Coronary artery (tissue), 2 donors: Measurements from ENCODE around the gene SYNGAP1.

Source experiments
- DNase-seq: peaks from one replicate; pipeline ENCODE4 v3.0.0-alpha.2; 2017; ENCODE audit warnings: low spot score
- H3K27ac ChIP-seq, 2 donors: fragments of 200-600 bp; sonication (generic); one replicate each; pipeline ENCODE4 v1.5.1; 2016 to 2019
- H3K4me3 ChIP-seq: fragments of 200-600 bp; sonication (generic); 2 replicates; pipeline ENCODE4 v1.5.1; 2016; ENCODE audit warnings: mild to moderate bottlenecking, moderate library complexity
- CTCF ChIP-seq: fragments of 200-600 bp; sonication (generic); IDR thresholded peaks from one replicate; pipeline ENCODE4 v1.5.1; 2019; ENCODE audit warnings: antibody characterized with exemption

The SYNGAP1 gene

GRCh38 chr6:33443025-33443424 is 23.2 kb downstream of the SYNGAP1 start:
- no peak for DNase-seq
- Histone ChIP-seq H3K27ac (no peak overlapping the region), H3K4me3 (no peak overlapping the region)
- TF ChIP-seq CTCF, result no peak

GRCh38 chr6:33443619-33444504 is 24.0 kb downstream of the SYNGAP1 start:
- DNase-seq, result no peak
- H3K4me3 ChIP-seq, result no peak overlapping the region
- H3K27ac ChIP-seq, result no peak overlapping the region
- no peak for TF ChIP-seq CTCF

DNA sequence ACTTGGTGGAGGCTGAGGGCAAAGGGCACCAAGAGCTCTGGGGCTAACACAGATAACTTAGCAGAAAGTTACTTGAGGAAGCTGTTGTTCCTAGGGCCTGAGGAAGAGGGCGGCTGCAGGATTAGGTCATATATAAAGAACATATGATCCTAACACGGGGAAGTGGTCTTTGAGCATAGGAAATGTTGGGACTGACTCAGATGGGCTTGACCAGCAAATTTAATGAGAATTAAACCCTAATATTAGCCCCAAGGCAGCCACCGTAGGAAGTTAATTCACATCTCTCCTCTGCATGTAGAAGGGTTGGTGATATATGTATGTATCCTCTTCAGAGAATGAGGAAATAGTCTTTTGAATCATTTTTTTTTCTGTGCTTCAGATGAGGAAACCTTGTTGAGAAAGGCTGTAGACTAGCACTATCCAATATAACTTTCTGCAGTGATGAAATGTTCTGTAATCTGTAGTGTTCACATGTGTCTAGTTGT is 25.3 kb downstream of the SYNGAP1 start:
- H3K27ac ChIP-seq, result no peak overlapping the region
- no peak overlapping the region for H3K4me3 ChIP-seq
- no peak for TF ChIP-seq CTCF

DNA sequence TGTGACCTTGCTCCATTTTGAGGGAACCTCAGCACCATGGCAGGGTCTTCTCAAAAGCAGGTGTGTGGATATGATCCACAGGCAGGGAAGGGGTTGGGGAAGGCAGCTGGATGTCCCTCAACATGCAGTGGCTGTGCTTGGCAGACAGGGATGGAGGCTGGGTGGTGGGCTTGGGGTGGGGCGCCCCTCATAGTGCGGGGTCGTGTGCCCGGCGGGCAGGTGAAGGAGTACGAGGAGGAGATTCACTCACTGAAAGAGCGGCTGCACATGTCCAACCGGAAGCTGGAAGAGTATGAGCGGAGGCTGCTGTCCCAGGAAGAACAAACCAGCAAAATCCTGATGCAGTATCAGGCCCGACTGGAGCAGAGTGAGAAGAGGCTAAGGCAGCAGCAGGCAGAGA is 26.5 kb downstream of the SYNGAP1 start:
- no peak for DNase-seq
- TF ChIP-seq CTCF, result no peak
- no peak overlapping the region for H3K4me3 ChIP-seq
- H3K27ac ChIP-seq, result no peak overlapping the region

More for the DNA sequence above, 25.3 kb downstream of the SYNGAP1 start:
- DNase-seq, result no peak

DNA sequence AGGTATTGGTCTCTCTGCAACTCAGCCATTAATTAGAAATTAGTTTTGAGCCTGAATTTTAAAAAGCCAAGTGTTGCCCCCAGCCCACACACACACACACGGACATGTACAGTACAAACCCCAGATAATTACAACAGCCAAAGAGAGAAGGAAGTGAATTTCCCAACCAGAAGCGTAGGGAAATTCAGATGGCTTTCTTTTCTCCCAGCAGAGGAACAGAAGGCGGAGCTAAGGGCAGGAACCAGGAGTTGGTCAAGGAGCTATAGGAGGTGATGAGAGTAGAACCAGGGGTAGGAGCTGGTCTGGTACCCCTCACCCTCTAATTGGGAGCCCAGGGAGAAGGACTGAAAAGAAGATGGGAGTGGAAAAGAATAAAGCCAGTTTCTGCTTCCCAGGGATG is 30.6 kb downstream of the SYNGAP1 start:
- no peak overlapping the region for H3K27ac ChIP-seq
- no peak for TF ChIP-seq CTCF
- DNase-seq, result no peak
- no peak overlapping the region for H3K4me3 ChIP-seq

DNA sequence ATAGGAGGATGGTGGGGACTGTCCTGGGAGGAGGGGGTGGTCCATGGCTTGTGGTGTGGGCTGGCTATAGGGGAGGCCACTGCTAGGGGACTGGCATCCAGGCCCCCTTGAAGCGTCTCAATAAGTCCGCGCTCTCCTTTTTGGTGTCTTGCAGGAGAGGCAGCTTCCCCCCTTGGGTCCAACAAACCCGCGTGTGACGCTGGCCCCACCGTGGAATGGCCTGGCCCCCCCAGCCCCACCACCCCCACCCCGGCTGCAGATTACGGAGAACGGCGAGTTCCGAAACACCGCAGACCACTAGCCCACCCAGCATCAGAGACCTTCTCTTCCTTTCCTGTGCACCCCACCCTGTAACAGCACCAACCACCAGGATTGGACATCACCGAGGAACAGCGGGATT is 31.7 kb downstream of the SYNGAP1 start:
- no peak overlapping the region for H3K4me3 ChIP-seq
- no peak for TF ChIP-seq CTCF
- no peak overlapping the region for H3K27ac ChIP-seq
- no peak for DNase-seq

- Histone ChIP-seq H3K4me3 (no peak overlapping the region), H3K27ac (no peak overlapping the region)
- TF ChIP-seq CTCF, result no peak
- DNase-seq, result no peak
Measured at GRCh38 chr6:33452496-33452895, 32.6 kb downstream of the SYNGAP1 start.
